ENCODE measurements around the gene GMNN. TPM values are rescaled to one million over a fixed set of nuclear protein-coding genes. Genes with fewer than 3 reads are reported as not detected.
"Not testable (repeated sequence)": the region's sequence is repeated elsewhere in the genome, so short reads cannot be mapped to it uniquely, and the experiment has no call there.

GMNN gene
- 7.7 TPM for total RNA-seq

DNA sequence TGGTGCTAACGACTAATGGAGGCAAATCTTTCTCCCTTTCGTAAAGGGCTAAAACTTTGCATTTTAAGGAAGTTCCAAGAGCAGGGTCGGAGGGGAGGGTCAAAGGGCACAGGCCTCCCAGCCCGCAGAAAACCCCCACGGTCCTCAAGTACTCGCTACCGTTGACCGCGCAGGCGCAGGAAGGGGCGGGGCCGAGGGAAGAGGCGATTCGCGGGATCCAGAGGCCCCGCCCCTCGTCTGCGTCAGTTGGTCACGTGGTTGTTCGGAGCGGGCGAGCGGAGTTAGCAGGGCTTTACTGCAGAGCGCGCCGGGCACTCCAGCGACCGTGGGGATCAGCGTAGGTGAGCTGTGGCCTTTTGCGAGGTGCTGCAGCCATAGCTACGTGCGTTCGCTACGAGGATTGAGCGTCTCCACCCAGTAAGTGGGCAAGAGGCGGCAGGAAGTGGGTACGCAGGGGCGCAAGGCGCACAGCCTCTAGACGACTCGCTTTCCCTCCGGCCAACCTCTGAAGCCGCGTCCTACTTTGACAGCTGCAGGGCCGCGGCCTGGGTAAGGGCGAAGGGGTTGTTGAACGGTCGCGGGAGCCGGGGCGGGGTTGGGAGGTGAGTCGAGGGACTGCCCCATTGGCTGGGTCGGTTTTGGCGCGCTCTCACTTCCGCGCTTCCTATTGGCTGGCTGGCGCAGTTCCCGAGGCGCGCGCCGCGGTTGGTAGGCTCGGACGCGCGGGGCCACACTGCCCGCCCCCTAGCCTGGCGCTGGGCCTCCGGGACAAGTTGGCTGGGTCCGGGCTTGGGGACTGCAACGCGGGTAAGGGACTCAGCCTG, at the start of gene GMNN:
GMNN (plus strand) TSS at position 242 of the 824 bp plus-strand sequence. CDS start 2,310 bp downstream, outside the sequence.
- FAIRE-seq (no peak), DNase-seq (ENCODE audit: low spot score in 2 of 2) (peak; percentile 87 to 89)

DNA sequence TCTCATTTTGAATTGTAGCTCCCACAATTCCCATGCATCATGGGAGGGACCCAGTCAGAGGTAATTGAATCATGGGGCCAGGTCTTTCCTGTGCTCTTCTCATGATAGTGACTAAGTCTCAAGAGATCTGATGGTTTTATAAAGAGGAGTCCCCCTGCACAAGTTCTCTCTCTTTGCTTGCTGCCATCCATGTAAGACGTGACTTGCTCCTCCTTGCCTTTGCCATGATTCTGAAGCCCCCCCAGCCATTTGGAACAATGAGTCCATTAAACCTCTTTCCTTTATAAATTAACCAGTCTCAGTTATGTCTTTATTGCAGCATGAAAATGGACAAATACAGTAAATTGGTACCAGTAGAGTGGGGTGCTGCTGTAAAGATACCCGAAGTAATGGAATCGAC, 44.1 kb upstream of the GMNN start:
- not testable (repeated sequence) for FAIRE-seq; DNase-seq (ENCODE audit: low spot score in 2 of 2)

DNA sequence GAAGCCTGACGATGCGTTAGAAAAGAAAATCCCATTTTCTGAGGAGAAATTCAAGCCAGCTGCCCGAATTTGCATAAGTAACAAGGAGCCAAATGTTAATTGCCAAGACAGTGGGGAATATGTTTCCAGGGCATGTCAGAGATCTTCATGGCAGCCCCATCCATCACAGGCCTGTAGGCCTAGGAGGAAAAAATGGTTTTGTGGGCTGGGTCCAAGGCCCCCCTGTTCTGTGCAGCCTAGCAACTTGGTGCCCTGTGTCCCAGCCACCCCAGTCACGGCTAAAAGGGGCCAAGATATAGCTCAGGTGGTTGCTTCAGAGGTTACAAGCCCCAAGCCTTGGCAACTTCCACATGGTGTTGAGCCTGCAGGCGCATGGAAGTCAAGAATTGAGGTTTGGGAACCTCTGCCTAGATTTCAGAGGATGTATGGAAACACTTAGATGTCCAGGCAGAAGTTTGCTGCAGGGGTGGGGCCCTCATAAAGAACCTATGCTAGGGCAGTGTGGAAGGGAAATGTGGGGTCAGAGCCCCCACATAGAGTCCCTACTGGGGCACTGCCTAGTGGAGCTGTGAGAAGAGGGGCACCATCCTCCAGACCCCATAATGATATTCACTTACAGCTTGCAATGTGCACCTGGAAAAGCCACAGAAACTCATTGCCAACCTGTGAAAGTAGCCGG, 43.1 kb upstream of the GMNN start:
- FAIRE-seq, result not testable (repeated sequence)

DNA sequence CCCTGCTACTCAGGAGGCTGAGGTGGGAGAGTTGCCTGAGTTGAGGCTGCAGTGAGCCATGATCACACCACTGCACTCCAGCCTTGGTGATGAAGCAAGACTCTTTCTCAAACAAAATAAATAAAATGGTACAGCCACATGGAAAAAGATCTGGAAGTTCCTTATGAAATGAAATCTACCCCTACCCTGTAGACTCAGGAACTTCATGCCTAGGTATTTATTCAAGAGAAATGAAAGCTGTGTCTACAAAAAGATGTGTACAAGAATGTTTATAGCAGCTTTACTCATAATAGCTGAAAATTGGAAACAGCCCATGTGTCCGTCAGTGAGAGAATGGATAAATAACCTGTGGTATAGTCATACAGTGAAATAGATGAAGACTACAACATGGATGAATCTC, 40.6 kb upstream of the GMNN start:
- no peak for DNase-seq (ENCODE audit: low spot score in 2 of 2)
- FAIRE-seq, result no peak

More for the DNA sequence above, 43.1 kb upstream of the GMNN start:
- DNase-seq (ENCODE audit: low spot score in 2 of 2), result not testable (repeated sequence)

DNA sequence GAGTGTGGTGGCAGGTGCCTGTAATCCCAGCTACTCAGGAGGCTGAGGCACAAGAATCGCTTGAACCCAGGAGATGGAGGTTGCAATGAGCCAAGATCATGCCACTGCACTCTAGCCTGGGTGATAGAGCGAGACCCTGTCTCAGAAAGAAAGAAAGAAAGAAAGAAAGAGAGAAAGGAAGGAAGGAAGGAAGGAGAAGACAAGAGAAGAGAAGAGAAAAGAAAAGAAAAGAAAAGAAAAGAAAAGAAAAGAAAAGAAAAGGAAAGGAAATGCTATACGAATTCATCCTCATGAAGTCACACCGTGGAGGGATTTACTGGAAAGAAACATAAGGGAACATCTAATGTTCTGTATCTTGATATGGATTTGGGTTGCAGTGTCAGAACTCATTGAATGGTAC, 40.0 kb upstream of the GMNN start:
- DNase-seq (ENCODE audit: low spot score in 2 of 2); FAIRE-seq: not testable (repeated sequence)

DNA sequence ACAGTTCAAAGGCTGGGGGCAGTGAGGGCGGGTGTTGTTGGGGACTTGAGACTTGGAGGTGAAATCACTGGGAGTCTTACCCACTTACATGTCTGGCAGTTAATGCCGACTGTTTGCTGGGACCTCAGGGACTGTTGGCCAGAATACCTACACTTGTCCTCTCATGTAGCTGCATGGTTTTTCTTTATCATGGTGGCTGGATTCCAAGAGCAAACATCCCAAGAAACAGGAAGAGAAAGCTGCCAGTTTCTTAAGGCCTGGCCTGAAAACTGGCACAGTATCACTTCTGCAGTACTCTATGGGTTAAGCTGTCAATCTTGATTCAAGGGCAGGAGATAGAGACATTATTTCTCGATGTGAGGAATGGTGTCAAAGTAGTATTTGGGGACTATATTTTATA, 36.0 kb upstream of the GMNN start:
- FAIRE-seq, result no peak
- no peak for DNase-seq (ENCODE audit: low spot score in 2 of 2)

DNA sequence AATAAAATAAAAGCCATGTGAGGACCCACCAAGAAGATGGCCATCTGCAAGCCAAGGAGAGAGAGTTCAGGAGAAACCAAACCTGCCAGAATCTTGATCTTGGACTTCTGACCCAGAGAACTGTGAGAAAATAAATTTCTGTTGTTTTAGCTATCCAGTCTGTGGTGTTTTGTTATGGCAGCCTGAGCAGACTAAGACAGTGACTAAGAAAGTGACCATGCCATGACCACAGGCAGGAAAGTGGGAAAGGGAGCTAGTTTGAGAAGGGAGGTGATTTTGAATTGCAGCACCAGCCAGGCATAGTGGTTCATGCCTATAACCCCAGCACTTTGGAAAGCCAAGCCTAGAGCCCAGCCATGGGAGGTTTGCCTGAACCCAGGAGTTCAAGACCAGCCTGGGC, 33.9 kb upstream of the GMNN start:
- no peak for DNase-seq (ENCODE audit: low spot score in 2 of 2)
- FAIRE-seq, result no peak

DNA sequence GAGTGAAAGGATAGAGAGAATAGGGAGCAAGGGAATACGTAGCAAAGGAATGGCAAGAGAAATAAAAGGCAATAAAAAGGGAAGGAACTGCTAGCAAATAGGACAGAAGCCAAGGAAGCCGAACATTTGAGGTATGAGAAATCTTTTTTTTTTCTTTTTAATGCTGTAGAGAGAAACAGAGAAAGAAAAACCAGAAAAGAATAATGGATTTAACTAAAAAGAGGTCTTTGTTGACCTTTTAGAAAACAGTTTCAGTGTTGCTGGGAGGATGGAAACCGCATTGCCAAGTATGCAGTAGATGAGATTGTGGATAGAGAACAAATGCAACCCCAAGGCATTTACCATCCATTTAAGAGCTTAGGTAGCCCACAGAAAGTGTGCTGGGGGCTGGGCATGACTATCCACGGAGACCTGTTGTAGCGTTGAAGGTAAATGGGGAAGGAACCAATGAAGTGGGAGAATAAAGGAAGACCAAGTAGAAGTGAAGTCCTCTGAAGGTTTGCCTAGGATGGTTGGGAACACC, 32.5 kb upstream of the GMNN start:
- FAIRE-seq (no peak), DNase-seq (ENCODE audit: low spot score in 2 of 2) (no peak)

DNA sequence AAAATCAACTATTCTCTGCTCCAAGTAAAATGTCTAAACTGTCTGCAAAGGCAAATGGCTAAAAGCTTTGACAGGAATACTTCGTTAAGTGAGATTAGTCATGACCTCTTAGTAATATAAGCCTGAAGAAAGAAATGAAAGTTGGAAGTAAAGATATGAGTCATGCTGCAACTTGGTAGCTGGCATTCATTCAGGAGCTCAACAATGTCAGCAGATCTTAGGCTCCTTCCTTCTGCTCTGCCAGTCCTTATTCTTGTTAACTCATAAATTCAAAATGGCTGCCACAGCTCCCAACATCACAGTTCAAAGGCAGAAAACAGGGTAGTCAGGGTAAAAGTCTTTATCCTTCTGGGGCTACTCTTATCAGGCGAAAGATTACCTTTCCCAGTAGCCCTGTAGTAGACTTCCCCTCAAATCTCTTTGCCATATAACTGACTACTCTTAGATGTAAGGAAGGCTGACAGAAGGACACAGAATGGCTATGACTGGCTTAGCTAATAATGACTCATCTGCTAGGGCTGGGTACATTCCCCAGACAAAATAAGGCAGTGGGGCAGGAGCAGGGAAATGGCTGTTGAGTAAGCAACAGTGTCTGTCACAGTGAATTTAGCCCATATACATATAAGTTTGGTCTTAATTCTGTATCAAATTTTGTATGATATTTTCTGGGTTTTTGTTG, 31.3 kb upstream of the GMNN start:
- FAIRE-seq (no peak), DNase-seq (ENCODE audit: low spot score in 2 of 2) (no peak)

DNA sequence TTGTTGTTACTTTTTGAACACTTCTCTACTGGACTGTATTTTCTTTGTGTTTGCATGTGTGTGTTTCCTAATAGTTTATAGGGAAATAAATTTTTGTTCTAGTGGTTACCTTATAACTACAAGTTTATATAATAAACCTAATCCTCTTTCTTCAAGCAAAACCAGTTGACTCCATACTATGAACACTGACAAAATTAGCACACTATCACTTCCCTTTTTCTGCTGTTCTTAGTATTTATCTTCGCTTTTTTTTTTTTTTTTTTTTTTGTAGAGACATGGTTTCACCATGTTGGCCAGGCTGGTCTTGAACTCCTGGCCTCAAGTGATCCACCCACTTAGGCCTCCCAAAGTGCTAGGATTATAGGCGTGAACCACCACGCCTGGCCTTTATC, 30.8 kb upstream of the GMNN start:
- DNase-seq (ENCODE audit: low spot score in 2 of 2) (no peak), FAIRE-seq (no peak)

DNA sequence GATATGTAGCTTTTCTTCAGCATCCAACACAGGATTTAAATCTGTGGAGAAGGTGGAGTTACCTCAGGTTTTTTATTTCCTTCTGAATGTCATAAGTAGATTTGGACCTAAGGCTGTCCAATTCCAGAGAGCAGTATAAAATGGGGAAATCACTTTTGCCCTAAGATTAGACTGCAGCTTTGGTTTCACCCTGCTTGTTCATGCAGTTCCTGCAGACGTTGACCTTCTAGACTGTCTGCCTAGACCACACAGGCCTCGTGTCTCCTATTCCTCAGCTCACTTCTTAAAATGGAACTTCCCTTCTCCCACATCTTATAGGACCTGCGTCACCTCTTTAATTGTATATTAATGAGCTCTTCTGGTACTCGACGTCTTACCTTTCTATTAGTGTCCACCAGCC, 29.8 kb upstream of the GMNN start:
- DNase-seq (ENCODE audit: low spot score in 2 of 2) (no peak), FAIRE-seq (no peak)

DNA sequence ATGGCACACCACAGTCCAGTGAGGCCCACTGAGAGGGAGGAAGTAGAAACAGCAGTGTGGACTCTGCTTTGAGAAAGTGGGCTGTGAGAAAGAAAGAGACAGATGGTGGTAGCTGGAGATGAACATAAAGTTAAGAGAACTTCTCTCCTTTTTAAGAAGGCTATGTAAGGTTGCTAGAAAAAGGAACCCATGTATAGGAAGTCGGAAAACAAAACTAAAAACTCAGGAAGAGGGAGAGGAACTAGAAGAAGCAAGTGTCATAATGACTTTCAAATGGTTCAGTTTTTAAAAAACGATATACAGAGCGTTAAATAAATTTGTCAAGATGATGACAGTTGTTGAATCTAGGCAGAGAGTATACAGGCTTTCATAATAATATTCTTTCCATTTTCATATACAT, 25.4 kb upstream of the GMNN start:
- FAIRE-seq, result no peak
- no peak for DNase-seq (ENCODE audit: low spot score in 2 of 2)

DNA sequence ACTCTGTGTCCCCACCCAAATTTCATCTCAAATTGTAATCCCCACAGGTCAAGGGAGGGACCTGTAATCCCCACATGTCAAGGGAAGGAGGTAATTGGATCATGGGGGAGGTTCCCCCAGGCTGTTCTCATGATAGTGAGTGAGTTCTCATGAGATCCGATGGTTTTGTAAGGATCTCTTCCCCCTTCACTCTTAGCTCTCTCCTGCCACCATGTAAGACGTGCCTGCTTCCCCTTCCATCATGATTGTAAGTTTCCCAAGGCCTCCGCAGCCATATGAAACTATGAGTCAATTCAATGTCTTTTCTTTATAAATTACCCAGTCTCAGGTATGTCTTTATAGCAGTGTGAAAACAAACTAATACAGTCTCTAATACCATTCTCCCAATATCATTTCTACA, 23.9 kb upstream of the GMNN start:
- FAIRE-seq; DNase-seq (ENCODE audit: low spot score in 2 of 2): not testable (repeated sequence)

DNA sequence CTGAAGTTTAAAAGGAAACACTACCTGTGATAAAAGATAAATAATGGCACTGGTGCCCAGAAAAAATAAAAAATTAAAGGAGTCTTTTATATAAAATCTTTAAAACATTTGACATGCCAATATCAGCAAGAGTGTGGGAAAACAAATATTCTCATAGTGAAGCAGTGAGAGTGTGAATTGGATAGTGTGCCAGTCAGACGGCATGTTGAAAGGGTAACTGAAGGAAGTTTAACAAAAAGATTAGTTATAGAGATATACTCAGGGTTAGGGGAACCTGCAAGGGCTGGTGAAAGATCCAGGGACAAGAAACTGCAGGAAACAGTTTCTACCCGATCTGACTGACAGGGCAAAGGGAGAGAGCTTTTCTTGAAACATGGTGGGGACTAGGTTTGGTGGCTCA, 22.2 kb upstream of the GMNN start:
- no peak for FAIRE-seq

DNA sequence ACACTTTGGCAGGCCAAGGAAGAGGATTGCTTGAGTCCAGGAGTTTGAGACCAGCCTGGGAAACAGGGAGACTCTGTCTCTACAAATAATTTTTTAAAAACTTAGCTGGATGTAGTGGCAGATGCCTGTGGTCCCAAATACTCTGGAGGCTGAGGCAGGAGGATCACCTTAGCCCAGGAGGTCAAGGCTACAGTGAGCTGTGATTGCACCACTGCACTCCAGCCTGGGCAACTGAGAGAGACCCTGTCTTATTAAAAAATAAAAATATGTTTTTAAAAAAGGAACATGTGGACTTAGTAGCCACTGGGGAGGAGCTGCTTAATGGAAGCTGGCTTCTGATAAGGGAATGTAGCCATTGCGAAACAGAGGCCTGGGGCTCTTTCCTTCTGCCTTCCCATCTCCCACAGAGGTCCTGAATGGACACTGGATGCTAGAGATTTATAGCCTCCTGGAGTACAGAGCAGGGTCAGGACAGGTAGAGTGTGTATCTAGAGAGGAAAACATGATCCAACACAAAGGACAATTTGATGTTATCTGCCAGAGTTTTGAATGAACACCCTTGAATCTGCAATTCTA, 21.7 kb upstream of the GMNN start:
- FAIRE-seq (no peak), DNase-seq (ENCODE audit: low spot score in 2 of 2) (no peak)

More for the DNA sequence above, 22.2 kb upstream of the GMNN start:
- DNase-seq (ENCODE audit: low spot score in 2 of 2), result no peak

DNA sequence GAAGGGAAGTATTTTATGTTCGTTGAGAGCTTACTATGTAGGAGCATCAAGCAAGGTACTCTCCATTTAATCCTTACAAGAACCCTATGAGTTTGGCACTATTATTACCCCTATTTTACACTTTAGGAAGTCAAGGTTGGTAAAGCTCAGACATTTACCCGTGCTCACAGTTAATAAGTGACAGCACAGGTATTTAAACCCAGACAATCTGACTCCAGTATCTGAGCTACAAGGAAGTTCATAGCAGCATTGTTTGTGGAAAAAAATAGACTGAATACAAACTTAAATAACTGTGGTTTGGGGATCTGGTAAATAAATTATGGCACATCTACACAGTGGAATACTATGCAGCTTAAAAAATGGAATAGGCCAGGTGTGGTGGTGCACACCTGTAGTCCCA, 21.2 kb upstream of the GMNN start:
- no peak for FAIRE-seq

DNA sequence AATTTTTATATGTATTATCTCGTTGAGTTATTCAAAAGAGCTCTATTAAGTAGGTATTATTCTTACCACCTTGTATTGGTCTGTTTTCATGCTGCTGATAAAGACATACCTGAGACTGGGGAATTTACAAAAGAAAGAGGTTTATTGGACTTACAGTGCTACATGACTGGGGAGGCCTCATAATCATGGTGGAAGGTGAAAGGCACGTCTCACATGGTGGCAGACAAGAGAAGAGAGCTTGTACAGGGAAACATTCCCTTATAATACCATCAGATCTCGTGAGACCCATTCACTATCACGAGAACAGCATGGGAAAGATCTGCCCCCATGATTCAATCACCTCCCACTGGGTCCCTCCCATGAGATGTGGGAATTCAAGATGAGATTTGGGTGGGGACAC, 20.4 kb upstream of the GMNN start:
- FAIRE-seq; DNase-seq (ENCODE audit: low spot score in 2 of 2): not testable (repeated sequence)

More for the DNA sequence above, 21.2 kb upstream of the GMNN start:
- DNase-seq (ENCODE audit: low spot score in 2 of 2), result no peak

DNA sequence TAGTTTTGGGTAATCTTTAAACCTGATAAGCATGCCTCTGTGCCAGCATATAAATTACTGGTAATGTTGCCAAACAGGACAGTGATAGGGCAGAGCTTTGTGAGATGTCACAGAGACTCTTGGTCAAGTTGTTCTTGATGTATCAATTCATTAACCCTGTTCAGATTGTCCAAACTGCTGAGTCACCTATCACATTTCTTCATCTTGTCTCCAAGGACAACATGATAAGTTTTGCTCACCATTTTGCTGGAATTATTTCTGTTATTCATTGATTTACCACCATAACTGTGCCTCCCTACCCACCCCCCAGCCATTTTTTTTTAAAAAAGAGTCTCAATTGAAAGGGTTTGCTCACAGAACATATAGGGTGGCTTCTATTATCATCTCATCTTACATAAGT, 19.5 kb upstream of the GMNN start:
- no peak for DNase-seq (ENCODE audit: low spot score in 2 of 2)
- no peak for FAIRE-seq

DNA sequence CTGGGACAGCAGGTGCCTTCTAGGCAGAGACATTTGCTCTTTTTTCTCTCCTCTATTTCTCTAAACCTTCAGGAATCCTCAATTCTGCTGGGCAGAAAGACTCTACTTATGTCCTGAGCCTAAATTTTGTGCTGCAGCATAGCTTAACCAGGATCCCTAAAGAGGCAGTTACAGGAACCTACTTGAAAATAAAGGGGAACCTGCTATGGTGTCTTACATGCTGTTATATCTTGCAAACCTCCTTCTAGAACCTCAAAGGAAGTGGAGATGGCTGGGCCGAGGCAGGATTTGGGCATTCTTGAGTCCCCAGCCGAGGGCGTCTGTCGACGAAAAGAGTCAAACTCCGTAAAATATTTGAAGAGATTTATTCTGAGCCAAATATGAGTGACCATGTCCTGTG, 17.1 kb upstream of the GMNN start:
- FAIRE-seq, result no peak
- DNase-seq (ENCODE audit: low spot score in 2 of 2), result no peak

DNA sequence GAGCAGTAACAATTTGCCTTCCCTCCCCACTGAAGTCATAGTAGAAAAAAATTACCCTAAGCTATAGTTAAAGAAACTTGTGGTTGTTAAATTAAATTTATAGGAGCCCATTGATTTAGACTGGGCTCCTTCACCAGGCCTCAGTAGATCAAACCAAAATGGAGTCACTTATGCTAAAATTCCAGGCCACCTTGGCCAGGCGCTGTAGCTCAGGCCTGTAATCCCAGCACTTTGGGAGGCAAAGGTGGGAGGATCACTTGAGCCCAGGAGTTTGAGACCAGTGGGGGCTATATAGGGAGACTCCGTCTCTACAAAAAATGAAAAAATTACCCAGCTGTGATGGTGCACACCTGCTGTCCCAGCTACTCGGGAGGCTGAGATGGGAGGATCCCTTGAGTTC, 15.0 kb upstream of the GMNN start:
- DNase-seq (ENCODE audit: low spot score in 2 of 2), result no peak
- no peak for FAIRE-seq

DNA sequence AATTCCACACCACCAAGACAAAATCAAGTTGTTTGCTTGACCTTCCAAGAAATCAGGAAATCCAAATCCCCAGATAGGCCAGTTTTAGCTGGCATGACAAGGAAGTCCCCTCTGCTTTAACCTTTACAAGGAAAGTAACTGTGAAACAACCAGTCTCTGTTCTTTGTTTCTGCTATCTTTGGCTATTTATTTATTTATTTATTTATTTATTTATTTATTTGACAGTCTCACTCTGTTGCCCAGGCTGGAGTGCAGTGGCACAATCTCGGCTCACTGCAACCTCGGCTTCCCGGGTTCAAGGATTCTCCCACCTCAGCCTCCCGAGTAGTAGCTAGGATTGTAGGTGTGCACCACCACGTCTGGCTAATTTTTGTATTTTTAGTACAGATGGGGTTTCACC, 14.5 kb upstream of the GMNN start:
- DNase-seq (ENCODE audit: low spot score in 2 of 2) (no peak), FAIRE-seq (no peak)
